ENCODE data around the gene VPREB3. TPM values are rescaled to one million over a fixed set of nuclear protein-coding genes. Genes with fewer than 3 reads are reported as not detected.

VPREB3 gene, protein sequence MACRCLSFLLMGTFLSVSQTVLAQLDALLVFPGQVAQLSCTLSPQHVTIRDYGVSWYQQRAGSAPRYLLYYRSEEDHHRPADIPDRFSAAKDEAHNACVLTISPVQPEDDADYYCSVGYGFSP
- 6.6 TPM for polyA plus RNA-seq (2012; ENCODE audit: insufficient read length, low read depth)

DNA sequence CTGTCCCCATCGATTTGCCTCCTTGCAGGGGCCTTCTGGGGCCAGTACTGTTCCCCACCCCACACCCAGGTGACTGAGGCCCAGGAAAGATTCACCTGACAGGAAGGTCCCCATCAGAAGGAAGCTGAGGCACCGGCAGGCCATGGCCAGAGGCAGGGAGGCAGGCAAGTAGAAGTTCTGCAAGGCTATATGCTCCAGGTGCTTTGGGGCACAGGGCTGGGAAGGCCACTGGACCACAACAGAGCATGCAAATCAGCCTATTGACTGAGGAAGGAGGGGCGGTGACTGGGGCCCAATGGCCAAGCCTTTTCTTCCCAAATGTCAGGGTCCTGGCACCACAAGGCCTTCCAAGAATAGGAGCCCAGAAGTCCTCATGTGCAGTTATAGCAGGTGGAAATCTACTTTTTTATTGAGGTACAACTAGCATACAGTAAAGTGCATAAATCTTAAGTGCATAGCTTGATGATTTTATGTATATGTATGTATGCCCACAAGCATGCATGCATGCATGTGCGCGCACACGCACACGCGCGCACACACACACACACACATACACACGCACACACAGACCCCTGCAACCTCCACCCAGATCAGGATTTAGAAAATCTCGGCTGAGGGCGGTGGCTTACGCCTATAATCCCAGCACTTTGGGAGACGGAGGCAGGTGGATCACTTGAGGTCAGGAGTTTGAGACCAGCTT lies at the start of gene VPREB3:
Gene VPREB3 (minus strand): TSS at position 206 of the 700 bp plus-strand sequence. CDS start 62 bp downstream, at position 144.
- TF ChIP-seq, protein P1, sequence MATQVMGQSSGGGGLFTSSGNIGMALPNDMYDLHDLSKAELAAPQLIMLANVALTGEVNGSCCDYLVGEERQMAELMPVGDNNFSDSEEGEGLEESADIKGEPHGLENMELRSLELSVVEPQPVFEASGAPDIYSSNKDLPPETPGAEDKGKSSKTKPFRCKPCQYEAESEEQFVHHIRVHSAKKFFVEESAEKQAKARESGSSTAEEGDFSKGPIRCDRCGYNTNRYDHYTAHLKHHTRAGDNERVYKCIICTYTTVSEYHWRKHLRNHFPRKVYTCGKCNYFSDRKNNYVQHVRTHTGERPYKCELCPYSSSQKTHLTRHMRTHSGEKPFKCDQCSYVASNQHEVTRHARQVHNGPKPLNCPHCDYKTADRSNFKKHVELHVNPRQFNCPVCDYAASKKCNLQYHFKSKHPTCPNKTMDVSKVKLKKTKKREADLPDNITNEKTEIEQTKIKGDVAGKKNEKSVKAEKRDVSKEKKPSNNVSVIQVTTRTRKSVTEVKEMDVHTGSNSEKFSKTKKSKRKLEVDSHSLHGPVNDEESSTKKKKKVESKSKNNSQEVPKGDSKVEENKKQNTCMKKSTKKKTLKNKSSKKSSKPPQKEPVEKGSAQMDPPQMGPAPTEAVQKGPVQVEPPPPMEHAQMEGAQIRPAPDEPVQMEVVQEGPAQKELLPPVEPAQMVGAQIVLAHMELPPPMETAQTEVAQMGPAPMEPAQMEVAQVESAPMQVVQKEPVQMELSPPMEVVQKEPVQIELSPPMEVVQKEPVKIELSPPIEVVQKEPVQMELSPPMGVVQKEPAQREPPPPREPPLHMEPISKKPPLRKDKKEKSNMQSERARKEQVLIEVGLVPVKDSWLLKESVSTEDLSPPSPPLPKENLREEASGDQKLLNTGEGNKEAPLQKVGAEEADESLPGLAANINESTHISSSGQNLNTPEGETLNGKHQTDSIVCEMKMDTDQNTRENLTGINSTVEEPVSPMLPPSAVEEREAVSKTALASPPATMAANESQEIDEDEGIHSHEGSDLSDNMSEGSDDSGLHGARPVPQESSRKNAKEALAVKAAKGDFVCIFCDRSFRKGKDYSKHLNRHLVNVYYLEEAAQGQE (IDR thresholded peaks at IDR 0.05; ENCODE audit: insufficient read depth in 1 of 2, low read depth in 2 of 2, low read length in 2 of 2): no peak
- TF ChIP-seq SIN3A (IDR thresholded peaks at IDR 0.05; ENCODE audit: borderline replicate concordance, insufficient read depth, low read length) (no peak), TAF1 (IDR thresholded peaks at IDR 0.05; ENCODE audit: borderline replicate concordance, insufficient read depth, low read length) (no peak), POLR2AphosphoS5 (IDR thresholded peaks at IDR 0.05; ENCODE audit: low read depth, low read length) (no peak), FOXP2 (optimal IDR thresholded peaks at IDR 0.05; ENCODE audit: borderline replicate concordance, extremely low read depth, extremely low read length, insufficient read depth) (no peak)

- TF ChIP-seq, protein P1 (IDR thresholded peaks at IDR 0.05; ENCODE audit: insufficient read depth in 1 of 2, low read depth in 2 of 2, low read length in 2 of 2): no peak
Observed at GRCh38 chr22:23803001-23803819, 49.0 kb upstream of the VPREB3 start.

DNA sequence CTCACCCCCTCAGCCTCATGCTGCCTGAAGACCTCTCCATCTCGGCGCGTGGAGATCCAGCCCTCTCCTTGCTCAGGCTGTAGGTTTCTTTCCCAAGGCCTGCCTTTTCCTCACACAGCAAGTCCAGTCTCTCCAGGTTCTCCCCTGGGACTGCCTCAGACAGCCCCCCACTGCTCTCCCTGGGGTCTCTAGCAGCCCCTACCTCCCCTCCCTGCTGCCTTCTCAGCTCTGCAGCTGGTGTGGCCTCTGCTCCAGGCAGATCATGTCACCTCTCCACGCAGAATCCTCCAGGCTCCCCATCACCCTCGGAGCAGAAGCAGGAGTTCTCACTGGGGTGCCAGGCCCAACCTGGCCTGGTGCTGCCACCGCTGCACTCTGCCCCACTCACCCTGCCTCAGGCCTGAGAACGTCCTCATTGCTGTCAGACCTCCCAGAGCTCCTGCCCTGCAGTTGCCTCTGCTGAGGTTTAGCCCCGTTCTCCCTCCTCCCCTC lies 47.7 kb upstream of the VPREB3 start:
- no peak for TF ChIP-seq SIN3A (IDR thresholded peaks at IDR 0.05; ENCODE audit: borderline replicate concordance, insufficient read depth, low read length)
- TF ChIP-seq POLR2AphosphoS5 (IDR thresholded peaks at IDR 0.05; ENCODE audit: low read depth, low read length): no peak
- no peak for TF ChIP-seq TAF1 (IDR thresholded peaks at IDR 0.05; ENCODE audit: borderline replicate concordance, insufficient read depth, low read length)
- no peak for TF ChIP-seq FOXP2 (optimal IDR thresholded peaks at IDR 0.05; ENCODE audit: borderline replicate concordance, extremely low read depth, extremely low read length, insufficient read depth)
- TF ChIP-seq, protein P1 (IDR thresholded peaks at IDR 0.05; ENCODE audit: insufficient read depth in 1 of 2, low read depth in 2 of 2, low read length in 2 of 2): no peak

DNA sequence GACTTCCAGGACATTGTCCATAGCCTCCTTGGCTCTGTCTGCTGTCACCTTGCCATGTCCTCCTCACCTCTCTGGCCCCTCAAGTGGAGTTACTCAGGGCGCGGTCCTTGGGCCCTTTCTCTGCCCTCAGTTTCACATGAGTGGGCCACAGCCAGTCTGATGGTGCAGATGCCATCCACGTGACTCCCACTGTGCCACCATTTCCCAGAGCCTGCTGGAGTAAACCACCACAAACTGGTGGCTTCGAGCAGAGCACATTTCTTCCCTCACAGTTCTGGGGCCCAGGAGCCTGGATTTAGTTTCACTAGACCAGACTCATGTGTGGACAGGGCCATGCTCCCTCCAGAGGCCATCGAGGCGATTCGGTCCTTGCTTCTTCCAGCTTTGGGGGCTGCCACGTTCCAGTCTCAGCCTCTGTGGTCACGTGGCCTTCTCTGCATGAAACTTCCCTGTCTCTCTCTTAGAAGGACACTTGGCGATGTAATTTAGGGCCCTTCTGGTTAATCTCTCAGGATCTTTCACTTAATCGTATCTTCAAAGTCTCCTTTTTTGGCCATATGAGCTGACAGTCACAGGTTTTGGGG lies 47.1 kb upstream of the VPREB3 start:
- no peak for TF ChIP-seq POLR2AphosphoS5 (IDR thresholded peaks at IDR 0.05; ENCODE audit: low read depth, low read length)
- TF ChIP-seq SIN3A (IDR thresholded peaks at IDR 0.05; ENCODE audit: borderline replicate concordance, insufficient read depth, low read length): no peak
- TF ChIP-seq TAF1 (IDR thresholded peaks at IDR 0.05; ENCODE audit: borderline replicate concordance, insufficient read depth, low read length): no peak
- no peak for TF ChIP-seq FOXP2 (optimal IDR thresholded peaks at IDR 0.05; ENCODE audit: borderline replicate concordance, extremely low read depth, extremely low read length, insufficient read depth)
- TF ChIP-seq, protein P1 (IDR thresholded peaks at IDR 0.05; ENCODE audit: insufficient read depth in 1 of 2, low read depth in 2 of 2, low read length in 2 of 2): no peak
